IPS DF 19.7 (cell line): Measurements from ENCODE around the gene OR9K2.
"Not testable (repeated sequence)": the region's sequence is repeated elsewhere in the genome, so short reads cannot be mapped to it uniquely, and the experiment has no call there.

Source experiments
- DNase-seq: peaks from one replicate; pipeline ENCODE4 v3.0.0-alpha.2; 2013; ENCODE audit warnings: low read depth, low spot score

The OR9K2 gene, protein sequence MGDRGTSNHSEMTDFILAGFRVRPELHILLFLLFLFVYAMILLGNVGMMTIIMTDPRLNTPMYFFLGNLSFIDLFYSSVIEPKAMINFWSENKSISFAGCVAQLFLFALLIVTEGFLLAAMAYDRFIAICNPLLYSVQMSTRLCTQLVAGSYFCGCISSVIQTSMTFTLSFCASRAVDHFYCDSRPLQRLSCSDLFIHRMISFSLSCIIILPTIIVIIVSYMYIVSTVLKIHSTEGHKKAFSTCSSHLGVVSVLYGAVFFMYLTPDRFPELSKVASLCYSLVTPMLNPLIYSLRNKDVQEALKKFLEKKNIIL

DNA sequence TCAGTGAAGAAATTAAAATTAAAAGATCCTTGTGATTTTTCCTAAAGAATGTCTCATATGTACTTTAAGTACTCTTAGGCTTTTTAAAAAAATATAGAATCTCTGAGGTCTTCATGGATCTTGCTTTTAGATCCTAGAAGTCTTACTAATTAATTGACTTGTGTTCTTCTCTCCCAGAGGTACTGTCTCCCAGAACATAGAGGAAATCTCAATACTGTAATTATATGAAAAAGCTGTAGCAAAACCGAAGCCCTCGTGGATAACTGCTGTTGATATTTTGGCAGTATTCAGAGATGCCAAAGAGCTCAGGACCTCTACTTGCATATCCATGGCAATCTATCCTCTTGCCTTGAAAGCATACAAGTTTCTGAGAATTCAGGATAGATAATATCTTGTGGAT, at the start of gene OR9K2:
Gene OR9K2, plus strand, starts transcription at position 301 of the 400 bp plus-strand sequence. CDS start 3,429 bp downstream, outside the sequence.
- DNase-seq, result no peak

DNA sequence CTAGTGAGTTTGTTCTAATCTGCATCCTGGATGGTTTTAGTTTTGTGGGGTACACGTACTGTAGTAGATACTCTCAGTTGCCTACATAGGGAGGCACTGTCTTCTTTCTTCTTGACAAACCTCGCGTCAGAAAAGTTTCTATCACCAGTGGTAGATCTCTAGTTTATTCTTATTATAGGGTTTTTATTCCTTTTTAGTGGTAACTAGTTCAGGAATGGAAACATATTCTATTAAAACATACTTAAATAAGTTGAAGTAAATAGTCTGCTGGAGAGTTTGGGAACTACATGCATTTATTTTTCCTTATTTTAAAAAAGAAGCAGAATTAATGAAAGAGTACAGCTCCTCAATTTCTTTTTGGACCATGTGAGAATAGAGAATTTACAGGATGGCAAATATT, 33.6 kb upstream of the OR9K2 start:
- no peak for DNase-seq

DNA sequence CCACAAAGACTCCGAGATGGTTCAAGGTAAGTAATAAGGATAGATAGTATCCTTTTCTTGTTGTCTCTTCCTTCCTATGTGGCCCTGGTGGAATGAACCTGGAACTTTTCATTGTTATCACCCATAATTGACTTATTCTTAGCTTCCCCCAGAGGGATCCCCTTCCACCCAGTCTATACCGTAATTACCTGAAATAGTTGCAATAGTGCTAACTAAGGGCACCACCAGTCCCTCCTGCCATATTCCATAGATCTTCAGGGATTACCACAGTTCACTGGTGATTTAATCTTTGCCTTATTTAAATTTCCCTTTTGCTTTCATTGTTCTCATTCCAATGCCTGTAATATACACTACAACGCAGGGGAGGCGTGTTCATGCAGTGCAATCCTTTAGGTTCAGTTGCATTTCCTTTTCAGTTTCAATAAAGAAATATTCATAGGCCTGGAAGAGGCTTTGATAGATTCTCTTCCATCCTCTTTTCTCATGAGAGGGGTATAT, 13.8 kb upstream of the OR9K2 start:
- no peak for DNase-seq

DNA sequence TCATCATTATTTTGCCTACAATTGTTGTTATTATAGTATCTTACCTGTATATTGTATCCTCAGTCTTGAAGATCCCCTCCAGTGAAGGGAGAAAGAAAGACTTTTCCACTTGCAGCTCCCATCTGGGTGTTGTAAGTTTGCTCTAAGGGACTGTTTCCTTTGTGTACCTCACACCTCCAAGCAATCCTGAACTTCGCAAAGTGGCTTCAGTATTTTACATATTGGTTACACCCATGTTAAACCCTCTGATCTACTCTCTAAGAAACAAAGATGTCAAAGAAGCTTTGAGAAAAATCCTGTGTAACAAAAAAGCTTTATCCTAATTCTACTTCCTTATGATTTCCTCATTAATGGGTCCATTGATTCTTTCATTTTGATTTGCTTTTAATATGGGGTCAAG, 10.1 kb upstream of the OR9K2 start:
- DNase-seq, result no peak

DNA sequence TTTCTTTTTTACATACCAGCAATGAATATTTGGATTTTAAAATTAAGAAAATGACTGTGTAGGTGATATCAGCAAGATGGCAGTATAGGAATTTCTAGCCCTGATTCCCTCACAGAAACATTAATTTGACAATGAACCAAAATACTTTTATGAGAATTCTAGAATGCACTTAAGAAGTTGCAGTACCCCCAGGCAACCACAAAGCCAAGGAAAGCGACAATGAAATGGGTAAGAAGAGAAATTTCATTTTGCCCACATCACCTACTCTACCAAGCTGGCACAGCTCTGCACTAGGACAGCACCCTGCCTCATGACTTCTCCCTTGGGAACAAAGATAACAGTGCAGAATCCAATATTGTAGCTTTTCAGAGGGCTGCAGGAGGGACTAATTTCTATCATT, 6.6 kb downstream of the OR9K2 start:
- no peak for DNase-seq

DNA sequence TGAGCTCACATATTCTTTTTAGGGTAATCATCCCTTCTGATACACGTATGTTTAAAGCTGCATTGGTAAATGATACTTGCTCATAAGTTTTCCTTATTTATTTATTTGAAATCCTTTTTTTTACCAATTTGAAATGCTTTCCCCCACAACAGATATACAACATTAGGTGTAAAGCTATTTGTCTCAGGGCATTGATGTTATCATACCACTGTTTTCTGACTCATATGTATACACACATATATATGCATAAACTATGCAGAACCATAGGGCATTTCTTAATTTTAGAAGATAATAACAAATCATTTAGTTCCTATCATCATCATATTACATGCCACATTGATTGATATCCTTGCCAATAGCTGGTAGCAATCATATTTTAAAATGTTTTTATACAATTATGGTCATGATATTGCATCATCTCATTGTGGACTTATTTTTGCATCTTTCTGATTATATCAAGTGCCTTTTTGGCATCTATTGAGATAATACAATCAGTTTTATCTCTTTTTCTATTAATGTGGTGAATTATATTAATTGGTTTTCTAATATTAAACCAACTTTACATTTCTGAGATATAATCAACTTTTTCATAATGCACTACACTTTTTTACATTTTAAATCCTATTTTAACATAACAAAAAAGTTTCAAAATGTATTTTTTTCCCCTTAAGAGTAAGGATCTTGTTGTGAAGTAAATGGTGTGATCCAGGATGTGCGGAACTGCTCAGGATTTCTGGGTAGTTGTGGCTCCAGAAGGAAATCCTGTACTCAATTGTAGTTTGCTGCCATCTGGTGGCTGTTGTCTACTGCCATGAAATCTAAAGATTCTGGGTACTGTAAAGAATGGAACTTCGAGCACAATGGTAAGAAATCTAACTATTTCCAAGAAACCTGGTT, 16.7 kb downstream of the OR9K2 start:
- DNase-seq, result peak; percentile 50

DNA sequence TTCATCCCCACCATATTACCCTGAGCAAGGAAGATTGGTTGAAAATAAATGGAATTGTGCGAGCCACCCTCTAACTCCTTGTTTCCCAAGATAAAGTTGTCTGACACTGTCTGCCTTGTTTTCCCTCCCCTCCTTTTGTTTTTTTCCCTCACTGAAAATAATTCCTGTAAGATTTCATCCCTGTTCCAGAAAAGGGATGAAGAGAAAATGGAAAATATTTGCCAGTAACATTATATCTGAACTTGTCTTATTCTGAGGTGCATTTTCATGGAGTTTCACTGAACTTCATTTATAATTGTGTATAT, 17.3 kb downstream of the OR9K2 start:
- no peak for DNase-seq

DNA sequence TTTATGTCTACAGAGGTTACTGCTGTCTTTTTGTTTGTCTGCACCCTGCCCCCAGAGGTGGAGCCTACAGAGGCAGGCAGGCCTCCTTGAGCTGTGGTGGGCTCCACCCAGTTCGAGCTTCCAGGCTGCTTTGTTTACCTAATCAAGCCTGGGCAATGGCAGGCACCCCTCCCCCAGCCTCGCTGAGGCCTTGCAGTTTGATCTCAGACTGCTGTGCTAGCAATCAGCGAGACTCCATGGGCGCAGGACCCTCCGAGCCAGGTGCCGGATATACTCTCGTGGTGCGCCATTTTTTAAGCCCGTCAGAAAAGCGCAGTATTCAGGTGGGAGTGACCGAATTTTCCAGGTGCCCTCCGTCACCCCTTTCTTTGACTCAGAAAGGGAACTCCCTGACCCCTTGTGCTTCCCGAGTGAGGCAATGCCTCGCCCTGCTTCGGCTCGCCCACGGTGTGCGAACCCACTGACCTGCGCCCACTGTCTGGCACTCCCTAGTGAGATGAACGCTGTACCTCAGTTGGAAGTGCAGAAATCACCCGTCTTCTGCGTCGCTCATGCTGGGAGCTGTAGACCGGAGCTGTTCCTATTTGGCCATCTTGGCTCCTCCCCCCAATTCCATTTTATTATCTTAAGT, 40.9 kb downstream of the OR9K2 start:
- DNase-seq, result not testable (repeated sequence)

DNA sequence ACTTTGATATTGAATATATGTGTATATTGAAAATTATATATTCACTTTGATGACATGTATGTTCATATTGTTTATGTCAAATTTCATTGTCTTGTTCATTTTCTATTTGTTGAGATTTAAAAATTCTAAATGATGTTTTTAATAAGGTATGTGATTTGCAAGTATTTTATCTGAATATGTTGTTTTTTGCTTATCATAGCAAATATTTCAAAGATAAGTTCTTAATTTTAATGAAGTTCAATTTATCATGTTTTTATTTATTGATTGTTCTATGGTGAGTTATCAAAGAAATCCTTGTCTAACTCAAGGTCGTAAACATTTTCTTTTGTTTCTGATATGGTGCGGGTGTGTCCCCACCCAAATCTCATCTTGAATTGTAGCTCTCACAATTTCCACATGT, 45.2 kb downstream of the OR9K2 start:
- DNase-seq, result no peak

DNA sequence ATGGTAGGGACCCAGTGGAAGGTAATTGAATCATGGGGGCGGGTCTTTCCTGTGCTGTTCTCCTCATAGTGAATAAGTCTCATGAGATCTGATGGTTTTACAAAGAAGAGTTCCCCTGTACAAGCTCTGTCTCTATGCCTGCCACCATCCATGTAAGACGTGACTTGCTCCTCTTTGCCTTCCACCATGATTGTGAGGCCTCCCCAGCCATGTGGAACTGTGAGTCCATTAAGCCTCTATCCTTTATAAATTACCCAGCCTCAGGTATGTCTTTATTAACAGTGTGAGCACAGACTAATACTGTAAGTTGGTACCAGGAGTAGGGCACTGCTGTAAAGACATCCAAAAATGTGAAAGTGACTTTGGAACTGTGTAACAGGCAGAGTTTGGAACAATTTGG, 45.6 kb downstream of the OR9K2 start:
- DNase-seq, result not testable (repeated sequence)

DNA sequence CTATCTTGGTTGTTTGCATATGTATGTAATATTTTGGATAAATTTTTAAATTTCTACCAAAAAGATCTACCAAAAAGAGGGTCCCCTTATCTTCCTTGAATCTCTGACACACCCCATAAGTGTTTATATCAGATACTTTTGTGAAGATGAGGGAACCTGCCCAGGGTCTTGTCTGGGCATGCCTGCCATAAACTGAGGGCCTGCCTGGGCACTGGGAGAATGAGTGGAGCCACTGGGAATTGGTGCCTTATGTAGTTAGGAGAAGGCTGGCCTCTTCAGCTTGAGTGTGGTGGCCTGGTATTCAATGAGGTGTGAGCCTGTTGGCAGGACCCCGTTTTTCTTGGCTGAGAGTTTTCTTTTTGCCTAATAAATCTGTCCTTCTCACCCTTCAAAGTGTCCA, 46.5 kb downstream of the OR9K2 start:
- no peak for DNase-seq

DNA sequence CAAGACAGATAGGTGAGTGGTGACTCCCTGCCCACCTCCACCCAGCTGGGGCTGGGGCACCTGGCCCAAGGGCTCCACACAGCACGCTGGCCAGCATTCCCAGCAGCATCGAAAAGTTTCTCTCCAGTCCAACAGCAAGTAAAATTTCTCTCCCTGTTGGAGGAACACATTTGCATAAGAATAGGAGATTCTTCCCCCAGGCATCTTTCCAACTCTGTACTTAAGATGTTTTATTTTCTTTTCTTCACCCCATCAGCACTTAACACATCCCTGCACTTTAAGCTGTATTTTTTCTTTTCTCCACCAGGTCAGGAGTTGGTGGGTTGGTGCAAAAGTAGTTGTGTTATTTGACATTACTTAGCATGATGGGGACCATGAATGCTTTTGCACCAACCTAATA, 47.2 kb downstream of the OR9K2 start:
- no peak for DNase-seq
